H1 (cell line): ENCODE measurements around the gene TSEN2. TPM values are rescaled to one million over a fixed set of nuclear protein-coding genes. Genes with fewer than 3 reads are reported as not detected.

Source experiments
- BACH1 ChIP-seq: IDR thresholded peaks from 2 replicates; pipeline ENCODE4 v1.6.1; 2012; ENCODE audit warnings: low read length, improper control_type of control experiment
- CBX5 ChIP-seq: fragments of 300-800, 300-1000 bp; sonication (generic); IDR thresholded peaks from 2 replicates; pipeline ENCODE4 v1.7.1; 2016; ENCODE audit warnings: antibody characterized with exemption, low read length, low read depth
- CHD1 ChIP-seq: IDR thresholded peaks from 2 replicates; pipeline ENCODE4 v1.6.1; 2012; ENCODE audit warnings: low read depth, low read length, improper control_type of control experiment
- CTCF ChIP-seq, 3 experiments: IDR thresholded peaks; 1 replicate in 2 of 3; 2 replicates in 1 of 3; pipeline versions ENCODE4 v1.5.1 to v1.6.1; 2011; ENCODE audit warnings: low read length in 3 of 3, mild to moderate bottlenecking in 3 of 3, inconsistent platforms in 2 of 3, low read depth in 1 of 3, moderate library complexity in 1 of 3; ENCODE audit not compliant: insufficient read depth in 1 of 3; ENCODE audit errors: control extremely low read depth in 1 of 3
- E2F6 ChIP-seq: IDR thresholded peaks from 2 replicates; pipeline ENCODE4 v1.6.1; 2012; ENCODE audit warnings: inconsistent platforms
- EGR1 ChIP-seq: IDR thresholded peaks from 2 replicates; pipeline ENCODE4 v1.6.1; 2011; ENCODE audit warnings: low read depth, low read length, borderline replicate concordance
- FOSL1 ChIP-seq: IDR thresholded peaks from 2 replicates; pipeline ENCODE4 v1.6.1; 2011; ENCODE audit warnings: mild to moderate bottlenecking, low read depth, low read length, moderate library complexity; ENCODE audit not compliant: insufficient read depth
- GTF2F1 ChIP-seq: IDR thresholded peaks from 2 replicates; pipeline ENCODE4 v1.6.1; 2012; ENCODE audit warnings: low read depth, low read length, improper control_type of control experiment, borderline replicate concordance
- MAX ChIP-seq: IDR thresholded peaks from 2 replicates; pipeline ENCODE4 v1.6.1; 2012; ENCODE audit warnings: inconsistent platforms
- NANOG ChIP-seq: IDR thresholded peaks from 2 replicates; pipeline ENCODE4 v1.6.1; 2011; ENCODE audit warnings: low read length, low read depth, mild to moderate bottlenecking, inconsistent platforms; ENCODE audit not compliant: insufficient read depth, poor library complexity, severe bottlenecking
- PHF8 ChIP-seq: fragments of 200-600 bp; sonication (generic); conservative IDR thresholded peaks from 2 replicates; pipeline ENCODE4 v1.7.1; 2012; ENCODE audit warnings: low read depth, mild to moderate bottlenecking, inconsistent platforms, low read length, moderate library complexity
- SIRT6 ChIP-seq: IDR thresholded peaks from one replicate; pipeline ENCODE4 v1.7.1; 2012; ENCODE audit warnings: low read length, inconsistent platforms
- SIX5 ChIP-seq: IDR thresholded peaks from 2 replicates; pipeline ENCODE4 v1.6.1; 2011; ENCODE audit warnings: mild to moderate bottlenecking, low read depth, low read length
- SP1 ChIP-seq: IDR thresholded peaks from 2 replicates; pipeline ENCODE4 v1.6.1; 2011; ENCODE audit warnings: low read depth, low read length
- SRF ChIP-seq: IDR thresholded peaks from 2 replicates; pipeline ENCODE4 v1.6.1; 2011; ENCODE audit warnings: mild to moderate bottlenecking, low read depth, low read length, moderate library complexity
- SUZ12 ChIP-seq: fragments of 200-600 bp; sonication (generic); IDR thresholded peaks from 2 replicates; pipeline ENCODE4 v1.6.1; 2012; ENCODE audit warnings: mild to moderate bottlenecking, inconsistent platforms, low read length, moderate library complexity, mixed read lengths
- TAF1 ChIP-seq: IDR thresholded peaks from 2 replicates; pipeline ENCODE4 v1.6.1; 2011; ENCODE audit warnings: mild to moderate bottlenecking, low read depth, low read length
- TCF12 ChIP-seq: IDR thresholded peaks from 2 replicates; pipeline ENCODE4 v1.6.1; 2011; ENCODE audit warnings: low read depth, mild to moderate bottlenecking, low read length
- USF2 ChIP-seq: IDR thresholded peaks from 2 replicates; pipeline ENCODE4 v1.6.1; 2011; ENCODE audit warnings: low read length, improper control_type of control experiment
- YY1 ChIP-seq: IDR thresholded peaks from 2 replicates; pipeline ENCODE4 v1.6.1; 2011; ENCODE audit warnings: low read depth, mild to moderate bottlenecking, low read length
- ZNF274 ChIP-seq: IDR thresholded peaks from 2 replicates; pipeline ENCODE4 v1.7.0; 2012; ENCODE audit warnings: low read length, borderline replicate concordance; ENCODE audit errors: extremely low read depth
- polyA plus RNA-seq, 7 experiments: library from polyadenylated mRNA; depleted of rRNA in 3 of 7; stranded (reverse) in 5 of 7; unstranded in 2 of 7; fragments of >200 nt in 5 of 7; fragments of 200-250 nt in 2 of 7; gene quantifications; 1 replicate in 5 of 7; 2 replicates in 1 of 7; 4 replicates in 1 of 7; pipeline versions ENCODE4 v1.2.1 to v1.2.3, GENCODE V29; 2011 to 2013; ENCODE audit warnings: missing spikeins in 2 of 7, mixed read lengths in 2 of 7
- total RNA-seq: library from RNA; stranded (reverse); fragmentation: NEBNext Ultra II Directional; extraction: Animal tissue kit (Norgen Biotek cat#: 25700); gene quantifications from 2 replicates; pipeline ENCODE4 v1.2.1, GENCODE V29; 2021

TSEN2 gene
- total and polyA plus RNA-seq, 2 of the 8 experiments (the other 6 are each of a cell fraction or from before 2014, with no cell fraction given), result 16.1 to 22.4 TPM

- TF ChIP-seq USF2 (no peak), ZNF274 (no peak), SRF (no peak), PHF8 (peak; percentile 89), CBX5 (no peak), SIRT6 (no peak), MAX (peak; percentile 85), CTCF (IDR thresholded peaks at IDR 0.05; ENCODE audit: control extremely low read depth in 1 of 3, insufficient read depth in 1 of 3, low read depth in 1 of 3, low read length in 3 of 3) (peak in 1 of 3 experiments; percentile 14; a peak in 1 of 4 replicates), TAF1 (peak; percentile 95), SUZ12 (no peak), FOSL1 (no peak), E2F6 (peak; percentile 44), EGR1 (no peak), SP1 (no peak), SIX5 (no peak), CHD1 (no peak), GTF2F1 (no peak), YY1 (no peak), NANOG (no peak), TCF12 (no peak), BACH1 (peak; percentile 25; the same call in 1 of the 2 replicates)
Observed at GRCh38 chr3:12484198-12484982, at the start of gene TSEN2 (continued).
